ENCODE results near the gene SPAG9. TPM values are rescaled to one million over a fixed set of nuclear protein-coding genes. Genes with fewer than 3 reads are reported as not detected.

Gene SPAG9
- total RNA-seq, 6 donors from 2014 or later: 87.5 to 233 (median 152) TPM

- Histone ChIP-seq H3K27me3 (no peaks in the 10 kb centered on the region), H3K27ac (peak overlapping the region in 2 of 4 donors; percentile 15 to 42), H3K36me3 (peaks cover 4 to 96% (median 57%) of the 10 kb centered on the region in 4 donors), H3K4me1 (no peaks in the 10 kb centered on the region), H3K4me3 (no peak overlapping the region), H3K9me3 (no peaks in the 10 kb centered on the region)
- DNase-seq (no peak), ATAC-seq (ENCODE audit: low FRiP score in 2 of 2) (no peak)
- 54 to 65% methylated on average over 4 of the region's 4 CpGs for WGBS, 2 donors
- no peak for TF ChIP-seq POLR2A (IDR thresholded peaks at IDR 0.05)
Observed at GRCh38 chr17:50977487-50978159, 143.0 kb downstream of the SPAG9 start.

- peaks cover 4 to 90% (median 52%) of the 10 kb centered on the region in 4 donors for H3K36me3 ChIP-seq
- DNase-seq: no peak
- 23 to 27% methylated on average over 2 of the region's 2 CpGs for WGBS, 2 donors
- no peaks in the 10 kb centered on the region for H3K4me1 ChIP-seq
- no peaks in the 10 kb centered on the region for H3K27me3 ChIP-seq
- no peaks in the 10 kb centered on the region for H3K9me3 ChIP-seq
- H3K4me3 ChIP-seq: no peak overlapping the region
- H3K27ac ChIP-seq: peak overlapping the region in 2 of 4 donors; percentile 15 to 42
- ATAC-seq (ENCODE audit: low FRiP score in 2 of 2): no peak
- TF ChIP-seq CTCF (IDR thresholded peaks at IDR 0.05): no peak
- no peak for TF ChIP-seq POLR2AphosphoS5 (IDR thresholded peaks at IDR 0.05)
- no peak for TF ChIP-seq POLR2A (IDR thresholded peaks at IDR 0.05)
- TF ChIP-seq EP300 (IDR thresholded peaks at IDR 0.05): no peak
Observed at GRCh38 chr17:50976951-50977472, 143.7 kb downstream of the SPAG9 start.

- H3K27ac ChIP-seq: no peak overlapping the region
- H3K4me3 ChIP-seq: no peak overlapping the region
- WGBS, 2 donors: 96 to 97% methylated on average over 7 of the region's 7 CpGs
Observed at GRCh38 chr17:50973557-50974494, 146.8 kb downstream of the SPAG9 start.

GRCh38 chr17:50972577-50972976 lies 148.1 kb downstream of the SPAG9 start:
- Histone ChIP-seq H3K9me3 (no peaks in the 10 kb centered on the region), H3K4me1 (no peaks in the 10 kb centered on the region), H3K4me3 (no peak overlapping the region), H3K27me3 (no peaks in the 10 kb centered on the region), H3K27ac (no peak overlapping the region), H3K36me3 (peaks cover 7 to 83% (median 38%) of the 10 kb centered on the region in 4 donors)
- no peak for TF ChIP-seq CTCF (IDR thresholded peaks at IDR 0.05)
- TF ChIP-seq EP300 (IDR thresholded peaks at IDR 0.05): no peak
- 93 to 97% methylated on average over 5 of the region's 5 CpGs for WGBS, 2 donors
- ATAC-seq (ENCODE audit: low FRiP score in 2 of 2) (no peak), DNase-seq (no peak)

More at GRCh38 chr17:50973557-50974494, 146.8 kb downstream of the SPAG9 start:
- no peaks in the 10 kb centered on the region for H3K27me3 ChIP-seq
- peaks cover 11 to 83% (median 43%) of the 10 kb centered on the region in 4 donors for H3K36me3 ChIP-seq
- TF ChIP-seq EP300 (IDR thresholded peaks at IDR 0.05): no peak
- no peak for TF ChIP-seq CTCF (IDR thresholded peaks at IDR 0.05)
- no peak for TF ChIP-seq POLR2AphosphoS5 (IDR thresholded peaks at IDR 0.05)
- no peak for TF ChIP-seq POLR2A (IDR thresholded peaks at IDR 0.05)
- H3K9me3 ChIP-seq: no peaks in the 10 kb centered on the region
- no peaks in the 10 kb centered on the region for H3K4me1 ChIP-seq
- DNase-seq (no peak), ATAC-seq (ENCODE audit: low FRiP score in 2 of 2) (no peak)

GRCh38 chr17:50967795-50968194 lies 152.9 kb downstream of the SPAG9 start:
- no peak for ATAC-seq (ENCODE audit: low FRiP score in 2 of 2)
- Histone ChIP-seq H3K27me3 (no peaks in the 10 kb centered on the region), H3K27ac (peak overlapping the region in 1 of 4 donors; percentile 31), H3K36me3 (peaks cover 11 to 68% (median 23%) of the 10 kb centered on the region in 4 donors), H3K9me3 (no peaks in the 10 kb centered on the region), H3K4me3 (no peak overlapping the region), H3K4me1 (peaks cover 0 to 6% (median 0%) of the 10 kb centered on the region in 4 donors)
- DNase-seq: no peak
- 63 to 71% methylated on average over 1 of the region's 1 CpG for WGBS, 2 donors
- TF ChIP-seq POLR2A (IDR thresholded peaks at IDR 0.05) (no peak), EP300 (IDR thresholded peaks at IDR 0.05) (no peak), CTCF (IDR thresholded peaks at IDR 0.05) (no peak), POLR2AphosphoS5 (IDR thresholded peaks at IDR 0.05) (no peak)

Measured in upper lobe of left lung (tissue), 6 donors.